T-helper 1 cell treated with Interleukin-12 subunit alpha and Interleukin-12 subunit beta and Interleukin-4 antibody, amounts not matched to agents 30 μg/mL and 1 μg/mL, for 36 hours (primary cell): Measurements from ENCODE around the gene TACSTD2.
A peak's percentile ranks its signal among the peaks of the same experiment; 100 is the strongest.
"Not testable (repeated sequence)": the region's sequence is repeated elsewhere in the genome, so short reads cannot be mapped to it uniquely, and the experiment has no call there.

Source experiments
- H3K27ac Mint-ChIP-seq: one replicate; pipeline ENCODE4 v1.8.0; 2021; ENCODE audit warnings: mild to moderate bottlenecking, mixed read lengths
- H3K27me3 Mint-ChIP-seq: one replicate; pipeline ENCODE4 v1.8.0; 2021; ENCODE audit warnings: low read depth, mixed read lengths
- H3K36me3 Mint-ChIP-seq: one replicate; pipeline ENCODE4 v1.8.0; 2021; ENCODE audit warnings: low read depth, mixed read lengths
- H3K4me1 Mint-ChIP-seq: one replicate; pipeline ENCODE4 v1.8.0; 2021; ENCODE audit warnings: low read depth, mixed read lengths
- H3K4me3 Mint-ChIP-seq: one replicate; pipeline ENCODE4 v1.8.0; 2021; ENCODE audit warnings: mild to moderate bottlenecking, moderate library complexity, mixed read lengths
- H3K9me3 Mint-ChIP-seq: one replicate; pipeline ENCODE4 v1.8.0; 2021; ENCODE audit warnings: mixed read lengths

Gene TACSTD2

GRCh38 chr1:58566339-58566738, 10.7 kb downstream of the TACSTD2 start:
- H3K27ac Mint-ChIP-seq = no peak overlapping the region
- H3K36me3 Mint-ChIP-seq = no peaks in the 10 kb centered on the region
- H3K4me3 Mint-ChIP-seq = no peak overlapping the region
- H3K27me3 Mint-ChIP-seq = peaks cover 88% of the 10 kb centered on the region
- H3K4me1 Mint-ChIP-seq = no peaks in the 10 kb centered on the region
- H3K9me3 Mint-ChIP-seq = no peaks in the 10 kb centered on the region

- H3K4me3 Mint-ChIP-seq, H3K4me1 Mint-ChIP-seq, H3K27ac Mint-ChIP-seq, H3K36me3 Mint-ChIP-seq, H3K9me3 Mint-ChIP-seq: not testable (repeated sequence)
- H3K27me3 Mint-ChIP-seq = peaks cover 82% of the 10 kb centered on the region
These were observed 13.3 kb downstream of the TACSTD2 start for GRCh38 chr1:58563715-58564114.

GRCh38 chr1:58561633-58562032, 15.4 kb downstream of the TACSTD2 start:
- Mint-ChIP-seq H3K27ac (no peak overlapping the region), H3K4me1 (no peaks in the 10 kb centered on the region), H3K36me3 (no peaks in the 10 kb centered on the region), H3K27me3 (peaks cover 83% of the 10 kb centered on the region), H3K4me3 (no peak overlapping the region), H3K9me3 (no peaks in the 10 kb centered on the region)

GRCh38 chr1:58555393-58555792, 21.7 kb downstream of the TACSTD2 start:
- Mint-ChIP-seq H3K36me3 (no peaks in the 10 kb centered on the region), H3K27me3 (peaks cover 57% of the 10 kb centered on the region), H3K4me1 (no peaks in the 10 kb centered on the region), H3K4me3 (no peak overlapping the region), H3K9me3 (no peaks in the 10 kb centered on the region), H3K27ac (no peak overlapping the region)

GRCh38 chr1:58551186-58552140, 25.6 kb downstream of the TACSTD2 start:
- Mint-ChIP-seq H3K4me3 (no peak overlapping the region), H3K27me3 (peaks cover 46% of the 10 kb centered on the region), H3K4me1 (peaks cover 5% of the 10 kb centered on the region), H3K27ac (no peak overlapping the region), H3K9me3 (no peaks in the 10 kb centered on the region), H3K36me3 (no peaks in the 10 kb centered on the region)

GRCh38 chr1:58549291-58549690, 27.8 kb downstream of the TACSTD2 start:
- H3K9me3 Mint-ChIP-seq, H3K36me3 Mint-ChIP-seq, H3K27ac Mint-ChIP-seq, H3K4me3 Mint-ChIP-seq: not testable (repeated sequence)
- Mint-ChIP-seq H3K27me3 (peaks cover 29% of the 10 kb centered on the region), H3K4me1 (peaks cover 17% of the 10 kb centered on the region)

GRCh38 chr1:58548371-58548770, 28.7 kb downstream of the TACSTD2 start:
- no peak overlapping the region for H3K27ac Mint-ChIP-seq
- no peaks in the 10 kb centered on the region for H3K36me3 Mint-ChIP-seq
- no peaks in the 10 kb centered on the region for H3K9me3 Mint-ChIP-seq
- peaks cover 18% of the 10 kb centered on the region for H3K4me1 Mint-ChIP-seq
- no peak overlapping the region for H3K4me3 Mint-ChIP-seq
- H3K27me3 Mint-ChIP-seq = peaks cover 28% of the 10 kb centered on the region

- H3K9me3 Mint-ChIP-seq = no peaks in the 10 kb centered on the region
- peaks cover 20% of the 10 kb centered on the region for H3K27me3 Mint-ChIP-seq
- H3K4me1 Mint-ChIP-seq = peaks cover 19% of the 10 kb centered on the region
- peak within 1 kb of the TSS; percentile 88 for H3K4me3 Mint-ChIP-seq
- no peaks in the 10 kb centered on the region for H3K36me3 Mint-ChIP-seq
- peak within 1 kb of the TSS; percentile 96 for H3K27ac Mint-ChIP-seq
These were observed 30.3 kb downstream of the TACSTD2 start, which contains the start of gene OMA1 for GRCh38 chr1:58546520-58547308. TSS of gene OMA1 (minus strand) at chr1:58546726. CDS start at chr1:58539294, 7,432 bp downstream.

GRCh38 chr1:58545591-58546519, 31.2 kb downstream of the TACSTD2 start:
- Mint-ChIP-seq H3K27me3 (peaks cover 20% of the 10 kb centered on the region), H3K36me3 (no peaks in the 10 kb centered on the region), H3K9me3 (no peaks in the 10 kb centered on the region), H3K4me3 (peak overlapping the region; percentile 88), H3K4me1 (peaks cover 19% of the 10 kb centered on the region), H3K27ac (peak overlapping the region; percentile 88)

- H3K27me3 Mint-ChIP-seq = no peaks in the 10 kb centered on the region
- H3K4me3 Mint-ChIP-seq = no peak overlapping the region
- peaks cover 19% of the 10 kb centered on the region for H3K4me1 Mint-ChIP-seq
- H3K9me3 Mint-ChIP-seq = no peaks in the 10 kb centered on the region
- no peak overlapping the region for H3K27ac Mint-ChIP-seq
- no peaks in the 10 kb centered on the region for H3K36me3 Mint-ChIP-seq
These were observed 33.8 kb downstream of the TACSTD2 start for GRCh38 chr1:58543260-58543659.

GRCh38 chr1:58539553-58539952, 37.5 kb downstream of the TACSTD2 start:
- Mint-ChIP-seq H3K36me3 (peaks cover 1% of the 10 kb centered on the region), H3K4me3 (no peak overlapping the region), H3K27me3 (no peaks in the 10 kb centered on the region), H3K9me3 (no peaks in the 10 kb centered on the region), H3K4me1 (peaks cover 2% of the 10 kb centered on the region), H3K27ac (no peak overlapping the region)

- no peak overlapping the region for H3K4me3 Mint-ChIP-seq
- no peaks in the 10 kb centered on the region for H3K27me3 Mint-ChIP-seq
- H3K4me1 Mint-ChIP-seq = peaks cover 2% of the 10 kb centered on the region
- H3K27ac Mint-ChIP-seq = no peak overlapping the region
- peaks cover 3% of the 10 kb centered on the region for H3K36me3 Mint-ChIP-seq
- no peaks in the 10 kb centered on the region for H3K9me3 Mint-ChIP-seq
These were observed 38.2 kb downstream of the TACSTD2 start for GRCh38 chr1:58538821-58539220.

GRCh38 chr1:58531842-58532241, 45.2 kb downstream of the TACSTD2 start:
- H3K9me3 Mint-ChIP-seq, H3K4me1 Mint-ChIP-seq, H3K27me3 Mint-ChIP-seq, H3K27ac Mint-ChIP-seq, H3K4me3 Mint-ChIP-seq: not testable (repeated sequence)
- peaks cover 10% of the 10 kb centered on the region for H3K36me3 Mint-ChIP-seq

GRCh38 chr1:58529284-58529683, 47.8 kb downstream of the TACSTD2 start:
- H3K4me3 Mint-ChIP-seq = no peak overlapping the region
- no peaks in the 10 kb centered on the region for H3K9me3 Mint-ChIP-seq
- peaks cover 8% of the 10 kb centered on the region for H3K4me1 Mint-ChIP-seq
- H3K36me3 Mint-ChIP-seq = peaks cover 18% of the 10 kb centered on the region
- H3K27ac Mint-ChIP-seq = no peak overlapping the region
- H3K27me3 Mint-ChIP-seq = no peaks in the 10 kb centered on the region
